Activated CD8-positive, alpha-beta memory T cell treated with anti-CD3 and anti-CD28 coated beads, Interleukin-2, amount 50 U/mL, for 1 hour (primary cell): Measurements from ENCODE around the gene CFAP77.

Experiments used
- DNase-seq: peaks from one replicate; pipeline ENCODE4 v3.0.0-alpha.2; 2020; ENCODE audit errors: extremely low read depth

CFAP77 gene

GRCh38 chr9:132517815-132518550 is 108.0 kb downstream of the CFAP77 start:
- DNase-seq = no peak

- no peak for DNase-seq
Measured at GRCh38 chr9:132518626-132519025, 108.6 kb downstream of the CFAP77 start.

DNA sequence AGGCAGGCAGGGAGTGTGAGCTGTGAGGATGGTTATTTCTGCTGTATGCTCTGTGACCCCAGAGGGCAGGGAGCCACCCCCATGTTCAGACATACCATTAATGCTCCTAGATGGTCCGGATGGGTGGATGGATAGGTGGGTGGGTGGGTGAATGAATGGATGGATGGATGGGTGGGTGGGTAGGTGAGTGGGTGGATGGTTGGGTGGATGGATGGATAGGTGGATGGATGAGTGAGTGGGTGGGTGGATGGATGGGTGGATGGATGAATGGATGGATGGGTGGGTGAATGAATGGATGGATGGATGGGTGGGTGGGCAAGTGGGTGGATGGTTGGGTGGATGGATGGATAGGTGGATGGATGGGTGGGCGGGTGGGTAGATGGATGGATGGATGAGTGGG is 109.0 kb downstream of the CFAP77 start:
- no peak for DNase-seq

- DNase-seq = no peak
Measured at GRCh38 chr9:132520612-132521011, 110.6 kb downstream of the CFAP77 start.

- DNase-seq = no peak
Measured at GRCh38 chr9:132525308-132526023, 115.5 kb downstream of the CFAP77 start.

DNA sequence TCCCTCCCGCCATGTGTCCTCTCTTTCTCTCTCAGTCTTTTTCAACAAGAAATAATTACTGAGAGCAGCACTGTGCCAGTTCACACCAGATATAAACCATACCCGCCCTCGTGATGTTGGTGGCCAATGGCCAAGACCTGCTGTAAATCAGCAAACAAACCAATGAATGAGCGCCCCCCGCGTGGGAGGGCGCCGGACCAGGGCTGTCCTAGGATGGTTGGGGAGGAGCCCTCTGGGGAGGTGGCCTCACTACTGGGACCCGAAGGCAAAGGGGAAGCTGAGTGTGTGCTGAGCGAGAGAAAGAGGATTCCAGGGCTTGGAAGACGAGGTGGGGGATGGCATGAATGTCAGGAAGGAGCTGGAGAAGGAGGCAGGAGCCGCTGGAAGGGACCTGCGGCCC is 121.2 kb downstream of the CFAP77 start:
- no peak for DNase-seq

DNA sequence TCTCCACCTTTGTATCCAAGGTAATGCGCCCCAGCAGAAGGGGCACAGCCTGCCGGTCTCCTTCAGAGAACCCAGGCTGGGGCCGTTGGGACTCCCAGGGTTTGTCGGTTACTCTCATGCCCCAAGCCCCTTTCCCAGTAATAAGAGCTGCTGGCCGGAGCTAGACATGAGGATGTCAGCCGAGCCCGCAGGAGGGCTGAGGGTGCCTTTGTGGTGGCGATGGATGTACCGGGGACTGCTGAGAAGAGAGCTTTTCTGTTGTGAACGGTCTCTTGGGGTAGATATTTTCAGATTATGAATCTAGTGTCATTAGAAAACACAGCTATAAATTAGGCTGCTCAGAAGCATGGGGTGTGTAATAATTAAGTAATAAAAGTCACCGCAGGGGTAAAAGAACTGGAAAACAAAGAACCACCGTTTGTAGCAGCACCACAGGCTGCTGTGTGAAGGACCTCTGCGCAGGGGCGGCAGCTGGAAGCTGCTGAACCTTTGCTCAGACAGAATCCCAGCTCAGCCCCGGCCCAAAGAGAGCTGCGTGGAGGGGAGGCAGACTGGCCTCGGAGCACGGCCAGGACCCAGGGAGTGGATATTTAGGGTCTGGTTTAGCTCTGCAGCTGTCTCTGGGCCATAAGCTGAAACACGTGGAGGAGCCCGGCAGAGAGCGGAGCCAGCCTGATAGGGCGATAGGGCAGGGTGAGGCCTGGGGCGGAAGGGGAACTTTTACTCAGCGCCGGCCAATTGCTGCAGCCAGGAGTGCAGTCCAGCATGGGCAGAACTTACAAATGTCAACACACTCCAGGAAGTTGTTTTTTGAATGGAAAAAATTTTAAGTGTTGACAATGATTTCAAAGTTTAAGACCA is 121.9 kb downstream of the CFAP77 start:
- DNase-seq = no peak

- DNase-seq = no peak
Measured at GRCh38 chr9:132534832-132535231, 124.8 kb downstream of the CFAP77 start.

- DNase-seq = no peak
Measured at GRCh38 chr9:132536124-132536523, 126.1 kb downstream of the CFAP77 start.

- no peak for DNase-seq
Measured at GRCh38 chr9:132537352-132537751, 127.3 kb downstream of the CFAP77 start.

DNA sequence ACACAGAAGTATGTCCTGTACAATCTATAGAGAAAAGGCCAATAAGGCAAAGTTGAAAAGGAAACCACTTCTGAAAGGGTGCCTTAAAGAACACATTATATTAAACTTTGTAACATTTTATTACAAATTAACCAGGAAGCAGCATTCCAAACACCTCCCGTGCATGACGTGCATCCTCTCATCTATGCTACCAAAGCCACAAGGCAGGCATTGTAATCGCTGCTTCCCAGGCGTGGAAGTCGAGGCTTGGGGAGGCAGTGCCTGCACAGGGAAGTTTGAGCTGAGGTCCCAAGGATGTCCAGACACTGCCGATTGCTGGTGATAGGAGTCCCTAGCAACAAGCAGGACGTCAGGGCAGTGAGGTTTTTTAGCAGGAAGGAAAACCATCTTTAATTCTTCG is 128.1 kb downstream of the CFAP77 start:
- no peak for DNase-seq

DNA sequence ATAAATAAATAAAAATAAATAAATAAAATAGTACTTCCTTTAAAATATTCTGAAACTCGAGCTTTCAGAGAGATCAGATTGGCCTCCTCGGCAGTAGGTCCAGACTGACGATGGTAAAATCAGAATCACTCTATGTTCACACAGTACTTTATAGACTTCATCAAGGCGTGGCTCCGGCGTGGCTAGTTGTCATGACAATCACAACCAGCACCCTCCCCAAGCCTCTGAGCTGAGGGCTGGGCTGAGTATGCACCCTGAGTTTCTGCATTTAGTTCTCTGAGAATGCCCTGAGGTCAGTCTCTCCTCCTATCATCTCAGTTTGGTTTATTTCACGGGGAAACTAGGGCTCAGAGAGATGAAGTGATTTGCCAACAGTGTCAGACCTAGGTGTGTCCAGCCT is 129.1 kb downstream of the CFAP77 start:
- DNase-seq = no peak

GRCh38 chr9:132541051-132541450 is 131.0 kb downstream of the CFAP77 start:
- DNase-seq = no peak

DNA sequence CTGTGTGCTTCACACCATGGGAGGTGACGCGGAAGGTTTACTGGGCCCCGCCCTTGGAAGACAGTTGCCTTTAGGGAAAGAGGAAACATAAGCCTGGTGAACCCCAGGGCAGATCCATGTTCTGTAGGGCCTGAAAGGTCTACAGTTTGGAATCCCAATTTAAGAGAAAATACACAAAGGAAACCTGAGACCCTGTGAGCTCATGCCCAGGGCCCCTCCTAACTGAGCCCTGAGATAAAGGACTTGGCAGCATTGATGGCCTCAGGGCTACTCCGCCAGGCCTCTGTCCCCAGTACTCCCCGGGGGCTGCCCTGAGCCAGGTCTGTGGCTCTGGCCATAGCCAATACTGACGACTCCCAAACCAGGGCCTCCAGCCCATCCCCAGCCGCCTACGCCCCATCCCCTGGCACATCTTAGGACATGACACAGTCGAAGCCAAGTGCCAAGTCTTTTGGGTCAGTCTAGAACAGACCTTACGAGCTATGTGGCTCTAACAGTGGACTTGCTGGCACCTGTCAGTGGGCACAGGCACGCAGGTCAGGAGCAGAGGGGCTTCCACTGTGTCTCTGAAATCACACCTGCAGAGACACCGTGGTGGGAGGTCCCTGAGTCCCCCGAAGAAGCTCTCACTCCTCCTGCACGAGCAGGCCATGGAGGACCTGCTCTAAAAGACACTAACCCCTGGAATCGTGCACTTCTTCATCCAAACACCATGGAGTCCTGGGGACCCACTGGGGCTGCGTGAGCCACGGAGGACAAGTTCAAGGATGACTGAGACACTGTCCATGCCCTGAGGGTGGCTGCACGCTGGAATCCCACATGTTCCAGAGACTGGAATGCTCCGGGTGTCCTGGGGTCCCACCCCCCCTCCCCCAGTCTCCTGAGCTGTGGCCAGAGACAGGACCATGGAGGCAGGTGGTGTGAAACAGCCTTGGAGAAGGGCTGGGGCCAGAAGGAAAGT is 132.1 kb downstream of the CFAP77 start:
- no peak for DNase-seq

DNA sequence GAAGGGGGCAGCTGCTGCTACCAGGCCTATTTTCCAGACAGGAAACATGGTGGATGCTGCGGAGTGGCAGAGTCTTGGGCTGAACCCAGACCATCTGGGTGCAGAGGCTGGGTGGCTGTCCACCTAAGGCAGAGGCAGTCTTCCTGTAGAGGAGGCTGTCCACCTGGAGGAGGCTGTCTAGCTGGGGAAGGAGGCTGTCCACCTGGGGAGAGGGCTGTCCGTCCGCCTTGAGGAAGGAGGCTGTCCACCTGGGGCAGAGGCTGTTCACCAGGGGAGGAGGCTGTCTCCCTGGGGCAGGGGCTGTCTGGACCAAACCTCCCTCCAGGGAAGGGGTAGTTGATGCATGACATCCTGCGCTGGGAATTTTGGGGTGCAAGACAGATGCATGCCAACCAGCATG is 133.2 kb downstream of the CFAP77 start:
- DNase-seq = no peak

DNA sequence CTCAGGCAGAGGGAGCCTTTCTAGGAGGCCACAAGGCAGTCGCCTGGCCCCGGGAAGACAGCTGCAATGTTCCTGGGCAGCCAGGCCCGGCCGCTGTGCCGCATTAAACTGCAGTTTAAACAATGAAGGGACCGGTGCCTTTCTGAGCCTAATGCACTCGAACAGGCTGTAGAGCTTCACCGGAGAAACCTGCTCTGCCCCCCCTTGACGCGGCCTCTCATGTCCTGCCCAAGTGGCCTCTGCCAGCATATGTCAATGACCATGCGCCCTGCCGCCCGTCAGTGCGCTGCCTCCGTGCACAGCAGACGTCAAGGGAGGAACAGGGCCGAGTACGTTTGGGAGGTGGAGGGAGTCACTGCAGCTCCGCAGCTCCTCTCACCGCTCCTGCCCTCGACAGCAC is 133.9 kb downstream of the CFAP77 start:
- DNase-seq = no peak

DNA sequence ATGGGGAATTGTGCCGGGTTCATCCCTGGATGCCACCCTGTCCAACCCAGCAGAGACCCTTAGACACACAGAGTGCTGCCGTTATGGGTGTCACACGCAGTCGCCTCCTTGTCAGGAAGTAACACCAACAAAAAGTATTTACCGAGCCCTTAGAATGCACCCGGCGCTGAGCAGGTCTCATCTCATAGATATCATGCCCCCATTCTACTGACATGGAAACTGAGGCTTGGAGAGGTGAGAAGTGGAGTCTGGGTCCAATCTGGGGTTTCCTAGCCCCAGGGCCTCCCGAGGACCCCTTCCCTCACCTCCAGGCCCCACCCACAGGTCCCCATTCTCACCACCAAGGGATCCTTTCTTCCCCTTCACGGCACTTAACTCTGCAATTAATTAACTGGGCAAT is 135.6 kb downstream of the CFAP77 start:
- DNase-seq = no peak

- no peak for DNase-seq
Measured at GRCh38 chr9:132546148-132547051, 136.4 kb downstream of the CFAP77 start.

GRCh38 chr9:132547052-132547431 is 137.0 kb downstream of the CFAP77 start:
- DNase-seq = no peak

GRCh38 chr9:132547436-132547835 is 137.4 kb downstream of the CFAP77 start:
- DNase-seq = no peak
